DOHH2 (cell line): Measurements from ENCODE around the gene RAD51B.

ENCODE experiments used
- EZH2phosphoT487 ChIP-seq: fragments of 200-600 bp; sonication (generic); IDR thresholded peaks from 2 replicates; pipeline ENCODE4 v1.6.1; 2017; ENCODE audit warnings: borderline replicate concordance, mild to moderate bottlenecking, antibody characterized with exemption, low read length, moderate library complexity, mixed read lengths
- TF ChIP-seq, protein P1 (sequence below): fragments of 200-600 bp; sonication (generic); IDR thresholded peaks from one replicate; pipeline ENCODE4 v1.5.1; 2014; ENCODE audit warnings: antibody characterized with exemption, mild to moderate bottlenecking, low read depth, low read length; ENCODE audit not compliant: poor library complexity, severe bottlenecking

DNA sequence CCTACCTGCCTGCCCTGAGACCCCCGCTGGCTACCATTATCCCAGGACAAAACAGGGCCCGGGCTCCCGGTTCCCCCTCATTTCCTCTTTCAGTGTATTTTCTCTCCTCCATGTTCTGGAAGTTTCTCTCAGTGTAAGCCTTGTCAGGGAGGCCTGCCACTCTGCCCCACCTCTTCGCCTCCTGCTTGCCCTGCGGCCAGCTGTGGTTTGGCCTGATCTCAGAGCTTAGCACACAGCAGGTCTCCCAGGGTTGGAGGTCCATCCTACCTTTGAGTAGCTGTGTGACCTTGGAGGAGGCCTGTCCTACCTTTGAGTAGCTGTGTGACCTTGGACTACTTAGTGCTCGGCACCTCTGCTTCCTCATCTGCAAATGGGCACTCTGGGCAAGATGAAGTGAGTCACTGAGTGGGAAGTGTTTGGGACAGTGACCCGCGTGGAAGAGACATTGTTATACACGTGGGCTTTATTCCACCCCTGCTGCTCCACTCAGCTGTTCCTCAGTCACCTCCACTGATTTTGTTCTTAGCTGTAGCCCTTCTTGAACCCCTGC is 760.6 kb downstream of the RAD51B start:
- TF ChIP-seq, protein P1, sequence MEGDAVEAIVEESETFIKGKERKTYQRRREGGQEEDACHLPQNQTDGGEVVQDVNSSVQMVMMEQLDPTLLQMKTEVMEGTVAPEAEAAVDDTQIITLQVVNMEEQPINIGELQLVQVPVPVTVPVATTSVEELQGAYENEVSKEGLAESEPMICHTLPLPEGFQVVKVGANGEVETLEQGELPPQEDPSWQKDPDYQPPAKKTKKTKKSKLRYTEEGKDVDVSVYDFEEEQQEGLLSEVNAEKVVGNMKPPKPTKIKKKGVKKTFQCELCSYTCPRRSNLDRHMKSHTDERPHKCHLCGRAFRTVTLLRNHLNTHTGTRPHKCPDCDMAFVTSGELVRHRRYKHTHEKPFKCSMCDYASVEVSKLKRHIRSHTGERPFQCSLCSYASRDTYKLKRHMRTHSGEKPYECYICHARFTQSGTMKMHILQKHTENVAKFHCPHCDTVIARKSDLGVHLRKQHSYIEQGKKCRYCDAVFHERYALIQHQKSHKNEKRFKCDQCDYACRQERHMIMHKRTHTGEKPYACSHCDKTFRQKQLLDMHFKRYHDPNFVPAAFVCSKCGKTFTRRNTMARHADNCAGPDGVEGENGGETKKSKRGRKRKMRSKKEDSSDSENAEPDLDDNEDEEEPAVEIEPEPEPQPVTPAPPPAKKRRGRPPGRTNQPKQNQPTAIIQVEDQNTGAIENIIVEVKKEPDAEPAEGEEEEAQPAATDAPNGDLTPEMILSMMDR: no peak
- no peak for TF ChIP-seq EZH2phosphoT487
